Adrenal gland (tissue), 5 donors: ENCODE results near the gene BAHCC1.

Source experiments
- POLR2A ChIP-seq, 2 donors: fragments of 450-650 bp; IDR thresholded peaks; one replicate each; pipeline ENCODE4 v1.6.1; 2017; ENCODE audit warnings: antibody characterized with exemption in 2 of 2, mild to moderate bottlenecking in 2 of 2, moderate library complexity in 1 of 2
- TF ChIP-seq, protein P1 (sequence below), 6 experiments: fragments of 450-650 bp in 4 of 6; fragments of 200-600 bp in 2 of 6; sonication (generic) in 1 of 6; IDR thresholded peaks; 1 replicate in 5 of 6; 2 replicates in 1 of 6; pipeline versions ENCODE4 v1.5.1 to v1.8.0; 2016 to 2021; ENCODE audit warnings: antibody characterized with exemption in 6 of 6, mild to moderate bottlenecking in 2 of 6, moderate library complexity in 1 of 6
- donor health status: DM: no; HTN: no; CAD: no.

DNA sequence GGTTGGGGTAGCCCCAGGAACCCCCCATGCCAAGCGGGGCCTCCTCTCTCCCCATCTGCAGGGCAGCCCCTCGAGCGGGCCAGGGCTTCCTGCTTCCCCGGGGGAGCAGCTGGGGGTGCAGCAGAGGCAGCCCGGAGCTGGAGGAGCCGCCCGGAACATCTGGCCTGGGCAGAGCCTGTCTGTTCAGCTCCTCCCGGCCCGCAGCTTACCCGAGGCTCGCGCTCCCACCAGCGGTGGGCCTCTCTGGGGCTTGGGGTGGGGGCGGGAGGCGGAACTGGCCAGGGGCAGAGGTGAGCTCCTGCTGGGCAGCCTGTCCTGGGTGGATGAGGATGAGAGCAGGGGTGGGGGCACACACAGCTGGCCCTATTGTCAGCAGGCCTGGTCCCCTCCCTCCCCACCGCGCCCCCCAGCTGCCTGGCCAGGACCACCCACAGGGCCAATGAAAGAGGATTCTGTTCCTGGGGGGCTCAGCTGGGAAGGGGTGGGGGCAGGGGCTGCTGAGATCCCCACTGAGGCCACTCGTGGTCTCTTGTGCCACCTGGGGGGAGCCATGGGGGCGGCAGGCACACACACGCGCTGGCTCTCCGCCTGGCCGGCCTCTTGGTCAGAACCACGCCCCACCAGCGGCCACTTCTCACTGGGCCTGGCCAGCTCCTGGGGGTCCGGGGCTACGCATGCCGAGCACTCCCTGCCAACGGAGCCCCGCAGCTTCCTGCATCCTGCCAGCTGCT, 34.7 kb downstream of the BAHCC1 start:
- TF ChIP-seq, protein P1, sequence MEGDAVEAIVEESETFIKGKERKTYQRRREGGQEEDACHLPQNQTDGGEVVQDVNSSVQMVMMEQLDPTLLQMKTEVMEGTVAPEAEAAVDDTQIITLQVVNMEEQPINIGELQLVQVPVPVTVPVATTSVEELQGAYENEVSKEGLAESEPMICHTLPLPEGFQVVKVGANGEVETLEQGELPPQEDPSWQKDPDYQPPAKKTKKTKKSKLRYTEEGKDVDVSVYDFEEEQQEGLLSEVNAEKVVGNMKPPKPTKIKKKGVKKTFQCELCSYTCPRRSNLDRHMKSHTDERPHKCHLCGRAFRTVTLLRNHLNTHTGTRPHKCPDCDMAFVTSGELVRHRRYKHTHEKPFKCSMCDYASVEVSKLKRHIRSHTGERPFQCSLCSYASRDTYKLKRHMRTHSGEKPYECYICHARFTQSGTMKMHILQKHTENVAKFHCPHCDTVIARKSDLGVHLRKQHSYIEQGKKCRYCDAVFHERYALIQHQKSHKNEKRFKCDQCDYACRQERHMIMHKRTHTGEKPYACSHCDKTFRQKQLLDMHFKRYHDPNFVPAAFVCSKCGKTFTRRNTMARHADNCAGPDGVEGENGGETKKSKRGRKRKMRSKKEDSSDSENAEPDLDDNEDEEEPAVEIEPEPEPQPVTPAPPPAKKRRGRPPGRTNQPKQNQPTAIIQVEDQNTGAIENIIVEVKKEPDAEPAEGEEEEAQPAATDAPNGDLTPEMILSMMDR (IDR thresholded peaks at IDR 0.05), result no peak
- TF ChIP-seq POLR2A (IDR thresholded peaks at IDR 0.05), result no peak
